Subcutaneous adipose tissue (tissue), 4 donors: ENCODE results near the gene TRIM44. TPM values are rescaled to one million over a fixed set of nuclear protein-coding genes. Genes with fewer than 3 reads are reported as not detected.

Experiments used
- total RNA-seq, 4 donors: library from RNA; depleted of rRNA; stranded (reverse); fragments of >200 nt; gene quantifications; one replicate each; pipeline ENCODE4 v1.1.0, GENCODE V29; 2016
- TF ChIP-seq, protein P1 (sequence below): fragments of 450-650 bp; IDR thresholded peaks from one replicate; pipeline ENCODE4 v1.5.1; 2016; ENCODE audit warnings: low read depth, mild to moderate bottlenecking, control low read depth, antibody characterized with exemption, moderate library complexity

Gene TRIM44
- total RNA-seq, 4 donors from 2014 or later: 32.6 to 70.9 (median 40.0) TPM

- TF ChIP-seq, protein P1, sequence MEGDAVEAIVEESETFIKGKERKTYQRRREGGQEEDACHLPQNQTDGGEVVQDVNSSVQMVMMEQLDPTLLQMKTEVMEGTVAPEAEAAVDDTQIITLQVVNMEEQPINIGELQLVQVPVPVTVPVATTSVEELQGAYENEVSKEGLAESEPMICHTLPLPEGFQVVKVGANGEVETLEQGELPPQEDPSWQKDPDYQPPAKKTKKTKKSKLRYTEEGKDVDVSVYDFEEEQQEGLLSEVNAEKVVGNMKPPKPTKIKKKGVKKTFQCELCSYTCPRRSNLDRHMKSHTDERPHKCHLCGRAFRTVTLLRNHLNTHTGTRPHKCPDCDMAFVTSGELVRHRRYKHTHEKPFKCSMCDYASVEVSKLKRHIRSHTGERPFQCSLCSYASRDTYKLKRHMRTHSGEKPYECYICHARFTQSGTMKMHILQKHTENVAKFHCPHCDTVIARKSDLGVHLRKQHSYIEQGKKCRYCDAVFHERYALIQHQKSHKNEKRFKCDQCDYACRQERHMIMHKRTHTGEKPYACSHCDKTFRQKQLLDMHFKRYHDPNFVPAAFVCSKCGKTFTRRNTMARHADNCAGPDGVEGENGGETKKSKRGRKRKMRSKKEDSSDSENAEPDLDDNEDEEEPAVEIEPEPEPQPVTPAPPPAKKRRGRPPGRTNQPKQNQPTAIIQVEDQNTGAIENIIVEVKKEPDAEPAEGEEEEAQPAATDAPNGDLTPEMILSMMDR: no peak
Measured at GRCh38 chr11:35857922-35858321, 195.3 kb downstream of the TRIM44 start.

DNA sequence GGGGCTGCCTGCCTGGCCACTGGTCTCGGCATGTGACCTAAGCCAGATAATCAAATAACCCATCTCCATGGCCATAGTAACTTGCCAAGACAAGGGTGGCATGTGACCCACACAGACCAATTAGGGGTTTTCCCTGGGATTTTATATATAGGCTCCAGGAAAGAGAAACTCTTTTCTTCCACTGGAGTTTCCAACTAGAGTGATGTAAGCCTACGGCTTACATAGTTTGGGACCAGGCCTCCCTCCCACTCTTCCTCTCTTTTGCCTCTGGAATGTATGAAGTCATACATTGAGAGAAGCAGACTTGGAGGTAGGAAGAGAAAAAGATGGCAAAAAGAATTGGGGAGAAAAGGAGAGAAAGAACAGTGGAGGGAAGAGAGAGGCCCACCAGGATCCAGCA lies 196.7 kb downstream of the TRIM44 start:
- TF ChIP-seq, protein P1: no peak

- TF ChIP-seq, protein P1: no peak
Measured at GRCh38 chr11:35861191-35861590, 198.6 kb downstream of the TRIM44 start.

DNA sequence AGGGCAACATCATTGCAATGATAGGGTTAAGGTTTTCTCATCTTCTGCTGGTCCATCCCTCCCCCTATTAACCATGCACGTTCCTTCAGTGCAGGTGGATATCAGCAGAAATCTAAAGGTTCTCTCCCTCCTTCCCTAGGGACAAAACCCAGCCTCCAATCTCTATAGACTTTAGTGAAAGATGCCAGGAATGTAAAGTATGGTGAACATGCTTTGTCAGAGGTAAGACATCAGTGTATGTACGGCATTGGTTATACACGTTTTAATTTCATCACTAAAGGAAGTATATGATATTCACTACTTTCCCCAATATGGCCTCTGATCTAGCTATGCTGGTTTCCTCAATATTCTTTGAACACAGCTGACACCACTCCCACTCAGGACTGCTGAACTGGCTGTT lies 200.1 kb downstream of the TRIM44 start:
- TF ChIP-seq, protein P1: no peak

- TF ChIP-seq, protein P1: no peak
Measured at GRCh38 chr11:35864131-35864530, 201.6 kb downstream of the TRIM44 start.

DNA sequence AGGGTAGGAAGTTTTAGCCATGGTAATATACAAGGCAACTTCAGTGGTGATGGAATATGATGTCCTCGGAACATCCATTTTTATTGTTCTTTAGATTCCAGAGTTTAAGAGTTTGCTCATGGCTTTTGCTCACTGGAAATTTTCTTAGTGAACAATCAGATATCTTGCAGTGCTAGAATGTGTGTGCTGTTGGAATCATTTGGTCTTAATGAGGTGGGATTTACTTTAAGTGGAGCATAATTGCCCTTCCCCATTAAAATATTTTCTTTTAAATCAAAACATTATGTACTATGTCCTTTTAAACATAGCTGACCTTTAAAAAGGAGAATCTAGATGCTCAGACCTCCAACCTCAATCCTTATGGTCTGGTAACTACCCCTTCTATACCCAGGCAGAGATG lies 204.0 kb downstream of the TRIM44 start:
- TF ChIP-seq, protein P1: no peak

Other genes starting within 250 kb of the TRIM44 start
- 1 to 10 TPM in 1 of 4 donors, under 1 TPM in 2, not detected in 1; 0.65 to 1.3 (median 0.68) TPM for gene SLC1A2, start 243.2 kb upstream of the TRIM44 start, total RNA-seq
- gene PAMR1, start 137.2 kb upstream of the TRIM44 start, total RNA-seq: 10 to 100 TPM in 1 of 4 donors, 1 to 10 TPM in 3; 2.6 to 15.6 (median 6.0) TPM
- 1 to 10 TPM; 1.1 to 4.6 (median 2.1) TPM for gene FJX1, start 44.3 kb upstream of the TRIM44 start, total RNA-seq